HG03139 (cell line): ENCODE results near the gene KRTAP19-1.

ENCODE experiments used
- ATAC-seq: cut with Tn5 transposase; IDR thresholded peaks from one replicate; pipeline ENCODE4 v1.9.1; 2021; ENCODE audit not compliant: unreplicated experiment

The KRTAP19-1 gene

GRCh38 chr21:30430170-30430655, 50.0 kb downstream of the KRTAP19-1 start, which contains the start of gene KRTAP13-4:
Gene KRTAP13-4 (plus strand): TSS chr21:30430220. CDS start chr21:30430276, 56 bp downstream.
- ATAC-seq = no peak
